ENCODE measurements around the gene ANKRD42.
"Not testable (repeated sequence)": the region's sequence is repeated elsewhere in the genome, so short reads cannot be mapped to it uniquely, and the experiment has no call there.

The ANKRD42 gene

GRCh38 chr11:83195649-83196048 is 2.1 kb downstream of the ANKRD42 start:
- H3K4me3 ChIP-seq (ENCODE audit: low read depth in 1 of 2, low read length in 2 of 2): no peak overlapping the region
- peaks cover 21 to 27% of the 10 kb centered on the region in 2 donors for H3K4me1 ChIP-seq (ENCODE audit: control insufficient read depth in 1 of 2, insufficient read depth in 2 of 2, low read length in 2 of 2)
- H3K27ac ChIP-seq (ENCODE audit: low read depth, low read length): no peak overlapping the region
- peaks cover 9 to 12% of the 10 kb centered on the region in 2 donors for H3K36me3 ChIP-seq (ENCODE audit: control insufficient read depth in 1 of 2, insufficient read depth in 2 of 2, low read length in 2 of 2)
- H3K9ac ChIP-seq (ENCODE audit: low read depth in 1 of 2, low read length in 2 of 2): no peak overlapping the region
- H3K9me3 ChIP-seq (ENCODE audit: control insufficient read depth in 1 of 2, low read length in 2 of 2): no peaks in the 10 kb centered on the region
- no peaks in the 10 kb centered on the region for H3K27me3 ChIP-seq (ENCODE audit: control insufficient read depth in 1 of 2, insufficient read depth in 2 of 2, low read length in 2 of 2)

GRCh38 chr11:83200035-83200434 is 6.5 kb downstream of the ANKRD42 start:
- H3K4me1 ChIP-seq (ENCODE audit: control insufficient read depth in 1 of 2, insufficient read depth in 2 of 2, low read length in 2 of 2): peaks cover 4 to 11% of the 10 kb centered on the region in 2 donors

GRCh38 chr11:83205608-83206185 is 12.2 kb downstream of the ANKRD42 start:
- no peaks in the 10 kb centered on the region for H3K4me1 ChIP-seq (ENCODE audit: control insufficient read depth in 1 of 2, insufficient read depth in 2 of 2, low read length in 2 of 2)
- no peaks in the 10 kb centered on the region for H3K27me3 ChIP-seq (ENCODE audit: control insufficient read depth in 1 of 2, insufficient read depth in 2 of 2, low read length in 2 of 2)
- no peak overlapping the region for H3K27ac ChIP-seq (ENCODE audit: low read depth, low read length)
- no peak overlapping the region for H3K9ac ChIP-seq (ENCODE audit: low read depth in 1 of 2, low read length in 2 of 2)
- H3K36me3 ChIP-seq (ENCODE audit: control insufficient read depth in 1 of 2, insufficient read depth in 2 of 2, low read length in 2 of 2): peaks cover 0 to 23% of the 10 kb centered on the region in 2 donors
- no peak overlapping the region for H3K4me3 ChIP-seq (ENCODE audit: low read depth in 1 of 2, low read length in 2 of 2)
- H3K9me3 ChIP-seq (ENCODE audit: control insufficient read depth in 1 of 2, low read length in 2 of 2): no peaks in the 10 kb centered on the region

More at GRCh38 chr11:83200035-83200434, 6.5 kb downstream of the ANKRD42 start:
- H3K9ac ChIP-seq (ENCODE audit: low read depth in 1 of 2, low read length in 2 of 2): no peak overlapping the region
- H3K36me3 ChIP-seq (ENCODE audit: control insufficient read depth in 1 of 2, insufficient read depth in 2 of 2, low read length in 2 of 2): peaks cover 2 to 4% of the 10 kb centered on the region in 2 donors
- no peak overlapping the region for H3K4me3 ChIP-seq (ENCODE audit: low read depth in 1 of 2, low read length in 2 of 2)
- no peaks in the 10 kb centered on the region for H3K27me3 ChIP-seq (ENCODE audit: control insufficient read depth in 1 of 2, insufficient read depth in 2 of 2, low read length in 2 of 2)
- no peak overlapping the region for H3K27ac ChIP-seq (ENCODE audit: low read depth, low read length)
- H3K9me3 ChIP-seq (ENCODE audit: control insufficient read depth in 1 of 2, low read length in 2 of 2): no peaks in the 10 kb centered on the region

- no peaks in the 10 kb centered on the region for H3K9me3 ChIP-seq (ENCODE audit: control insufficient read depth in 1 of 2, low read length in 2 of 2)
- H3K27ac ChIP-seq (ENCODE audit: low read depth, low read length): no peak overlapping the region
- no peak overlapping the region for H3K9ac ChIP-seq (ENCODE audit: low read depth in 1 of 2, low read length in 2 of 2)
- no peaks in the 10 kb centered on the region for H3K27me3 ChIP-seq (ENCODE audit: control insufficient read depth in 1 of 2, insufficient read depth in 2 of 2, low read length in 2 of 2)
- no peaks in the 10 kb centered on the region for H3K4me1 ChIP-seq (ENCODE audit: control insufficient read depth in 1 of 2, insufficient read depth in 2 of 2, low read length in 2 of 2)
- H3K4me3 ChIP-seq (ENCODE audit: low read depth in 1 of 2, low read length in 2 of 2): no peak overlapping the region
- H3K36me3 ChIP-seq (ENCODE audit: control insufficient read depth in 1 of 2, insufficient read depth in 2 of 2, low read length in 2 of 2): peaks cover 0 to 26% of the 10 kb centered on the region in 2 donors
Measured at GRCh38 chr11:83206221-83206620, 12.7 kb downstream of the ANKRD42 start.

GRCh38 chr11:83206771-83207382 is 13.4 kb downstream of the ANKRD42 start:
- peaks cover 0 to 30% of the 10 kb centered on the region in 2 donors for H3K36me3 ChIP-seq (ENCODE audit: control insufficient read depth in 1 of 2, insufficient read depth in 2 of 2, low read length in 2 of 2)

GRCh38 chr11:83219095-83219494 is 25.6 kb downstream of the ANKRD42 start:
- Histone ChIP-seq H3K4me1 (ENCODE audit: control insufficient read depth in 1 of 2, insufficient read depth in 2 of 2, low read length in 2 of 2) (no peaks in the 10 kb centered on the region), H3K36me3 (ENCODE audit: control insufficient read depth in 1 of 2, insufficient read depth in 2 of 2, low read length in 2 of 2) (no peaks in the 10 kb centered on the region)

More at GRCh38 chr11:83206771-83207382, 13.4 kb downstream of the ANKRD42 start:
- not testable (repeated sequence) for H3K9me3 ChIP-seq (ENCODE audit: control insufficient read depth in 1 of 2, low read length in 2 of 2); H3K9ac ChIP-seq (ENCODE audit: low read depth in 1 of 2, low read length in 2 of 2); H3K27ac ChIP-seq (ENCODE audit: low read depth, low read length); H3K4me3 ChIP-seq (ENCODE audit: low read depth in 1 of 2, low read length in 2 of 2); H3K4me1 ChIP-seq (ENCODE audit: control insufficient read depth in 1 of 2, insufficient read depth in 2 of 2, low read length in 2 of 2); H3K27me3 ChIP-seq (ENCODE audit: control insufficient read depth in 1 of 2, insufficient read depth in 2 of 2, low read length in 2 of 2)

GRCh38 chr11:83220260-83220659 is 26.7 kb downstream of the ANKRD42 start:
- Histone ChIP-seq H3K4me1 (ENCODE audit: control insufficient read depth in 1 of 2, insufficient read depth in 2 of 2, low read length in 2 of 2) (no peaks in the 10 kb centered on the region), H3K9ac (ENCODE audit: low read depth in 1 of 2, low read length in 2 of 2) (no peak overlapping the region), H3K9me3 (ENCODE audit: control insufficient read depth in 1 of 2, low read length in 2 of 2) (no peaks in the 10 kb centered on the region), H3K4me3 (ENCODE audit: low read depth in 1 of 2, low read length in 2 of 2) (no peak overlapping the region), H3K27me3 (ENCODE audit: control insufficient read depth in 1 of 2, insufficient read depth in 2 of 2, low read length in 2 of 2) (no peaks in the 10 kb centered on the region), H3K36me3 (ENCODE audit: control insufficient read depth in 1 of 2, insufficient read depth in 2 of 2, low read length in 2 of 2) (no peaks in the 10 kb centered on the region), H3K27ac (ENCODE audit: low read depth, low read length) (no peak overlapping the region)

More at GRCh38 chr11:83219095-83219494, 25.6 kb downstream of the ANKRD42 start:
- no peaks in the 10 kb centered on the region for H3K9me3 ChIP-seq (ENCODE audit: control insufficient read depth in 1 of 2, low read length in 2 of 2)
- H3K27me3 ChIP-seq (ENCODE audit: control insufficient read depth in 1 of 2, insufficient read depth in 2 of 2, low read length in 2 of 2): no peaks in the 10 kb centered on the region
- no peak overlapping the region for H3K27ac ChIP-seq (ENCODE audit: low read depth, low read length)
- H3K9ac ChIP-seq (ENCODE audit: low read depth in 1 of 2, low read length in 2 of 2): no peak overlapping the region
- H3K4me3 ChIP-seq (ENCODE audit: low read depth in 1 of 2, low read length in 2 of 2): no peak overlapping the region

- Histone ChIP-seq H3K4me3 (ENCODE audit: low read depth in 1 of 2, low read length in 2 of 2) (no peak overlapping the region), H3K4me1 (ENCODE audit: control insufficient read depth in 1 of 2, insufficient read depth in 2 of 2, low read length in 2 of 2) (no peaks in the 10 kb centered on the region), H3K27ac (ENCODE audit: low read depth, low read length) (no peak overlapping the region), H3K36me3 (ENCODE audit: control insufficient read depth in 1 of 2, insufficient read depth in 2 of 2, low read length in 2 of 2) (no peaks in the 10 kb centered on the region), H3K9ac (ENCODE audit: low read depth in 1 of 2, low read length in 2 of 2) (no peak overlapping the region), H3K27me3 (ENCODE audit: control insufficient read depth in 1 of 2, insufficient read depth in 2 of 2, low read length in 2 of 2) (no peaks in the 10 kb centered on the region), H3K9me3 (ENCODE audit: control insufficient read depth in 1 of 2, low read length in 2 of 2) (no peaks in the 10 kb centered on the region)
Measured at GRCh38 chr11:83221694-83222093, 28.2 kb downstream of the ANKRD42 start.

- H3K27ac ChIP-seq (ENCODE audit: low read depth, low read length): no peak overlapping the region
- no peak overlapping the region for H3K4me3 ChIP-seq (ENCODE audit: low read depth in 1 of 2, low read length in 2 of 2)
- H3K9me3 ChIP-seq (ENCODE audit: control insufficient read depth in 1 of 2, low read length in 2 of 2): no peaks in the 10 kb centered on the region
- no peaks in the 10 kb centered on the region for H3K27me3 ChIP-seq (ENCODE audit: control insufficient read depth in 1 of 2, insufficient read depth in 2 of 2, low read length in 2 of 2)
- no peak overlapping the region for H3K9ac ChIP-seq (ENCODE audit: low read depth in 1 of 2, low read length in 2 of 2)
- no peaks in the 10 kb centered on the region for H3K36me3 ChIP-seq (ENCODE audit: control insufficient read depth in 1 of 2, insufficient read depth in 2 of 2, low read length in 2 of 2)
- H3K4me1 ChIP-seq (ENCODE audit: control insufficient read depth in 1 of 2, insufficient read depth in 2 of 2, low read length in 2 of 2): no peaks in the 10 kb centered on the region
Measured at GRCh38 chr11:83222499-83222898, 29.0 kb downstream of the ANKRD42 start.

GRCh38 chr11:83223457-83223856 is 29.9 kb downstream of the ANKRD42 start:
- Histone ChIP-seq H3K9me3 (ENCODE audit: control insufficient read depth in 1 of 2, low read length in 2 of 2) (no peaks in the 10 kb centered on the region), H3K27me3 (ENCODE audit: control insufficient read depth in 1 of 2, insufficient read depth in 2 of 2, low read length in 2 of 2) (no peaks in the 10 kb centered on the region), H3K4me3 (ENCODE audit: low read depth in 1 of 2, low read length in 2 of 2) (no peak overlapping the region)

More at GRCh38 chr11:83223457-83223856, 29.9 kb downstream of the ANKRD42 start:
- Histone ChIP-seq H3K9ac (ENCODE audit: low read depth in 1 of 2, low read length in 2 of 2) (no peak overlapping the region), H3K27ac (ENCODE audit: low read depth, low read length) (no peak overlapping the region), H3K4me1 (ENCODE audit: control insufficient read depth in 1 of 2, insufficient read depth in 2 of 2, low read length in 2 of 2) (no peaks in the 10 kb centered on the region), H3K36me3 (ENCODE audit: control insufficient read depth in 1 of 2, insufficient read depth in 2 of 2, low read length in 2 of 2) (no peaks in the 10 kb centered on the region)
